ENCODE results near the gene SULT1A2.

GRCh38 chr16:28604186-28604565 lies 7.3 kb upstream of the SULT1A2 start:
- TF ChIP-seq EZH2 (IDR thresholded peaks at IDR 0.05; ENCODE audit: low read depth) (no peak), CTCF (conservative IDR thresholded peaks at IDR 0.05) (no peak)

Measured in PC-9 (cell line).